ENCODE data around the gene MANF. TPM values are rescaled to one million over a fixed set of nuclear protein-coding genes. Genes with fewer than 3 reads are reported as not detected.
"Not testable (repeated sequence)": the region's sequence is repeated elsewhere in the genome, so short reads cannot be mapped to it uniquely, and the experiment has no call there.

Gene MANF
- polyA plus RNA-seq, 12 donors, result 48.8 to 91.5 (median 64.3) TPM; not detected in 1

DNA sequence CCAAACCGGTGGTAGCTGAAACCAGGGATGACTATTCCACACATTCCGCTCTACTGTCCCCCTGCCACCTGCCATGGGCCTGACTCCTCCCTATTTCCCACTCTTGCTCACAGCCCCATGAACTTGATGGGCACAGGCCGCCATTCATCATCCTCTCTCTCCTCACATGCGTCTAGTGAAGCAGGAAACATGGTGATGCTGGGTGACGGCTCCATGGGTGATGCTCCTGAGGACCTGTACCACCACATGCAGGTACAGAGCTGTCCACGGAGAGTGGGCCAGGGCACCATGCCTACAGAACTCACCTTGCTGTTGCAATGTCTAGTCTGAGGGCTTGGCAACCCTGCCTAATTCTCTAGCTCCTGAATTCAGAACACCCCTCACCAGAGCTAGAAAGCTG is 23.3 kb upstream of the MANF start:
- DNase-seq, result no peak

DNA sequence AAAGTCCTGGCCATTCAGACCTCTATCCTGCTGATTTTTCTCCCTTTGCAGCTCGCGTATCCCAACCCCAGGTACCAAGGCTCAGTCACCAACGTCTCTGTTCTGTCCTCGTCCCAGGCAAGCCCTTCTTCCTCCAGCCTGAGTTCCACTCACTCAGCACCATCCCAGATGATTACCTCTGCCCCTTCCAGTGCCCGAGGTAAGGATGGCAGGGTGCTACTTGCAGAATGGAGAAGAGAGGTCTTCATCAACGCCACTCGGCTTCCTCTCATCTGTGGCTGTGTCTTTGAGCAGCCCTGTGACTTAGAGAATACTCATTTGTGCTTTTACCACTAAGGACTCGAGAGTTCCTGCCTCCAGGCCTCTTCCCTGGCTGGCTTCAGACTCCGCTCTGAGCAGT is 22.6 kb upstream of the MANF start:
- no peak for DNase-seq

- DNase-seq, result not testable (repeated sequence)
Measured at GRCh38 chr3:51368276-51368675, 16.8 kb upstream of the MANF start.

GRCh38 chr3:51371943-51372557 is 13.0 kb upstream of the MANF start:
- DNase-seq, result peak; percentile 48

DNA sequence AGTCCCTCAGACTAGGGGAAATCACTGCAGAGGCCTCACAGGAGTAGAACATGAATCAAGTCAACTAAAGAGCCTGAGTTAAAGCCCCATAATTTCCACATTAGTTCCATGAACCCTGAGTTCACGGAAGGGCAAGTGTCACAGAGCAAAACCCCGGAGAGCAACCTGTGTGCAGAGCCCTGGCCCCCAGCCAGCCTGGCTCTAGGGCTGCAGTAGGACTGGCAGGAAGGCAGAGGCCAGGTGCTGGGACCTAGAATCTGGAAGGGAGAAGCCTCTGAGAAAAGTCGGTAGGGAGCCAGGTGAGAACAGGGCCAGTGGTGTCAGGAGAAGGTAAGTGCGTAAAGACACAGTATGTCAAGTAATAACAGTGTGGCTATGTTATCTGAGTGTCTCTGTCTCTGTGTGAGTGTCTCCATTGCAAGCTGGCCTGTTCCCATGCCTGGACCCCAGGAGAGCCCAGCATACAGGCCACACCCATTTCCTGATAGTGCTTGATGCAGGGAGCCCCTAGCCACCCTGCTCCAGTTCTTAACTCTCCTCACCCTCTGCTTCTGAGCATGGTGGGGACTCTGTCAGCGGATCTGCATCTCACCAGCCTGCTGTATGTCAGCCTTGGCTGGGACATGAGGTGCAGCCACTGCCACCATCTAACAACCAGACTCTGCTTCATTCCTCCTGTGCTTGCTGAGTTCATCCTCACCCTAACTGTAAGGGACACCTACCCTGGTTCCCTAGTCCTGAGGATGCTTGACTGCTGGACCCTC is 11.3 kb upstream of the MANF start:
- DNase-seq, result no peak

DNA sequence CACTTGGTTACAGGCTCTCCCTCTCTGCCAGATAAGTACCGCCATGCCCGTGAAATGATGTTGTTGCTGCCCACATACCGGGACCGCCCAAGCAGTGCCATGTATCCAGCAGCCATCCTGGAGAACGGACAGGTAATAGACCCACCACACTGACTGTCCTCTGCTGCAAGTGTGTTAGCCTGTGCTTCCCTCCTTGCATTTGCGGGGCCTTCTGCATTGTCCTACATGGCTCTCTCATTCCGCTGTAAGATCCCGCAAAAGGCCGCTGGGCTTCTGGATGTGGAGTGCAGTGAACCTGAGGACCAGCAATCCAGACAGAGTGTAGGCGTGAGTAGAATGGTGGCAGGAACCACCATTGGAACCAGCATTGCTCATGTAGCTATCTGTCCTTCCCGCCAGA is 10.6 kb upstream of the MANF start:
- no peak for DNase-seq

- DNase-seq, result no peak
Measured at GRCh38 chr3:51375136-51375535, 10.0 kb upstream of the MANF start.

DNA sequence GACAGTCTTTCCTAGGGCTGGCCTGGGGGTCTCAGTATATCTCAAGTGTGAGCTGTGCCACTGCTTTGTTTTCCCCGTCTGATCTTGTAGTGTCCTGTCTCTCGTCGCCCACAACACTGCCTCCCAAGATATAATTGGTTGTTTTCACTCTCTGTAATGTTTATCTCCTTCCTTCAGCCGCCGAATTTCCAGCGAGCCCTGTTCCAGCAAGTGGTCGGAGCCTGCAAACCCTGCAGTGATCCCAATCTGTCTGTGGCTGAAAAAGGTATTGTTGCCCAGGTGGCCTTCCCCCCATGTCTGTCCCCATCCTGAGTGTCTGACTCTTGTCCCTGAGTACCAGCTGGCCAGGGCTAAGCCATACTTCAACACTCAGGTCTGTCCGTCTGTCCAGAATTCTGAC is 9.5 kb upstream of the MANF start:
- DNase-seq, result no peak

DNA sequence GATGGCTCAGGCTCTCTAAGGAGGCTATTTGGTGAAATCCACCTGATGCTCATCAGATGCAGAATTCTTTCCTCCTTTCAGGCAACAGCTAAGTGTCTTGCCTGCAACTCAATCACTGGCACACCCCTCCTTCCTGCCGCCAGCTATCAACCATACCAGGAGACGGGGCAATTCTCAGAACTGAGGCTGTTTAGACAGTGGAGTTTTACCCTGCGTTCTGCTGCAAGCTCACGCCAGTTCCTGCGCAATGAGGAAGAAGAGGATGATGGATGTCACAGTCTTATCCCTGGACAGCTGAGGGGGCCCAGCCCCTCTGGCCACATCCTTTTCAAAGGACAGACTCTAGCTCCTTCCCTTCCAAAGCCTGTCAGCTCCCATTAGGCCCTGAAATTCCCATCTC is 7.0 kb upstream of the MANF start:
- no peak for DNase-seq

DNA sequence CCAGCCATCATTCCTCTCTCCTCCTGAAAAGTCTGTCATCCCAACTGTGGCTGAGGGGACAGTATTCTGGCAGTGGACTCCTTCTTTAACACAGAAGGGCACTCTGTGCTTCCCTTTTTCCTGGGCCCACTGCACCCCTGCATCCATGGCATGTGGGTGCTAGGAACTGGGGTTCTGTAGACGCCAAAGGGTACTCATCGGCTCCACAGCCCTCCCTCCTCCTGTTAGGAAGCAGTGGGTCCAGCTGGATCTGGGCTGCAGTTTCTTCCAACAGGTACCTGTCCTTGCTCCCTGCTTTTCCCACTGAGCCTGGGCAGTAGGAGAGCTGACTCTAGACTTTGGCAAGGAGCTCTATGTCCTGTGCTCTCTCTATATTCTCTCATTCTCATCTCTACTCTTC is 6.4 kb upstream of the MANF start:
- no peak for DNase-seq

GRCh38 chr3:51379301-51379700 is 5.8 kb upstream of the MANF start:
- DNase-seq, result no peak

DNA sequence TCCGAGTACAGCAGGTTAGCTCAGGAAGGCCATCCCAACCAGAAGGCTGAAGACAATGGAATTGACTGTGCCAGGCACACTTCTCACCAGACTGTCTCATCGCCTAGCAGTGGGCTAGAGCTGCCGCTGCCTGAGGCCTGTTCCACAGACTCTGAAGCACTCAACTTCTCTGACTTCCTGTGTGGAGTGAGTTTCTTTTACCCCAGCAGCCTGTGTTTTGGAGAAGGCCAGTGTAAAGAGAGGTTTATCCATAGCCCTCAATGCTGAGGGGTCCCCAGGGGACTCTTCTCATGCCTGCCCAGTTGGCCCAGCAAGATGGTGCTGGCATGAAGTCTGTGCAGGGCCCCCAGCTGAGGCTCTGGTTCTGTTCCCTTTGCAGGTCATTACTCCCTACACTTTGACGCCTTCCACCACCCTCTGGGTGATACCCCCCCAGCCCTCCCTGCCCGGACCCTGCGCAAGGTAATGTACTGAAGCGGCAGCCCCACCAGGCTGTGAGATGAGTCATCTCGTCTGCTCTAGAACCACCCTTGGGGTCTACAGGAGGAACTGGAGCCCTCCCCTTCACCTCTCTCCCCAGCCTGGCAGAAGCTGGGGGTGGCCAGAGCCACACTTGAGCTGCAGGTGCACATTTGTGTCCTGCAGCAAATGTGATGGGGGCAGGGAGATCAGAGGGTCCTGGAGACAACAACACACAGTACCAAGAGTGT is 5.2 kb upstream of the MANF start:
- DNase-seq, result no peak

- DNase-seq, result no peak
Measured at GRCh38 chr3:51380601-51381332, 4.3 kb upstream of the MANF start.

DNA sequence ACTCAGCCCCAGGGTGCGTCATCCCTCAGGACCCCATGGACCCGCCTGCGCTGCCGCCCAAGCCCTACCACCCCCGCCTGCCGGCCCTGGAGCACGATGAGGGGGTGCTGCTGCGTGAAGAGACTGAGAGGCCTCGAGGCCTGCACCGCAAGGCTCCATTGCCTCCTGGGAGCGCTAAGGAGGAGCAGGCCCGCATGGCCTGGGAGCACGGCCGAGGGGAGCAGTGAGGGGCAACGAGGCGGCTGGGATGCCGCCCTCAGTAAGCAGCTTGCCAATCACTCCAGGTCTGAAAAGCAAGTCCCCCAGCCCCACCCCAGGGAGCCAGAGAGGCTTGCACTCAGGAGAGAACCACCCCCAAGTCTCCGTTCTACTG is 3.8 kb upstream of the MANF start:
- DNase-seq, result no peak

- DNase-seq, result no peak
Measured at GRCh38 chr3:51382076-51382745, 2.9 kb upstream of the MANF start.

DNA sequence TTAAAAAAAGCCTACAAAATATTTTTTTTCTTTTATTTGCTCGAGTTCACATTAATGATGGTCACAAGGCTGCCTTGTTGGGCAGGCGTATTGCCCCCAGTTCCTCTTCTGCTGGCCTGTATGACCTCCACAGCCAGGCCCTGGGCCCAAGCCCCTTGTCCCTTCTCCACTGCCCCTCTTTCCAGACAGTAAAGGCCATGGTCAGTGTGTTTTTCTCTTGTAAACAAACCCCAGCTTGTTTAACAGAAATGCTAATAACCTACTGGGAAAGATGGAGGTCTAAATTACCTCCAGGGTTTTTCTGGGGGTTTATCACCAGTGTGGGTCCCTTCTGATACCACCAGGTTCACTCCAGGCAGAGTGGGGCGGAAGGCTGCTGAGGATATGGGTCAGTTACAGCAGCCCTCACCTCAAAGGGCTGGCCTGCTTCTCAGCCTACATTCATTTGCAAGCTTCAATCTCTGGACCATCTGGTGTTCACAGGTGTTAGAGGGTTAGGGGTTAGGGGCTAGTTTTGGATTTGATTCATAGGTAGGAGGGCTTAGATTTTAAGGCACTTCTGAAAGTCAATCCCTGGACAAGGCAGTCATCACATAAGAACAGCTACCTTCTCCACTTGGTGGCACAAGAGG is 2.0 kb upstream of the MANF start:
- no peak for DNase-seq

- DNase-seq, result no peak
Measured at GRCh38 chr3:51384055-51384725, 901 bp upstream of the MANF start.

DNA sequence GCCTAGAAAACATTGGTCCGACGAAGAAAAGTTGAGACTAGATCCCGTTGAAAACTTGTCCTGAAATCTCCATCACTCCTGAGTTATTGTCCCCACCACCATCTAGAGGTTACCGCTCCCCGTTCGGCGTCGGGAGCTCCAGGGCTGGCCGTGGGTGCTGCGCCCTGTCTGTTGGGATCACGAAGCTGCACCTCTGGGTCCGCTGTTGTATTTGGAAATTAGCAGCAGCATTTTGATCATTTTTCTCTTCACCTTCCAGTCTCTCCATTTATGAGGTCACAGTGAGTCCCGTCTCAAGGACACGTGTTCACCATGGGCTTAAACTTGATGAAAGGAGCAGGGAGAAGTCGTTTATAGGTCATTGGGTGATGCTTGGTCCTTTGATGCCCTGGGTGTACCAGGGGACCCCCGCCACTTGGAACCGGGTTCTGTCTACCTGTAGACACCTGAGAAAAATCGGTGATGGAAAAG is 565 bp downstream of the MANF start:
- DNase-seq, result no peak

DNA sequence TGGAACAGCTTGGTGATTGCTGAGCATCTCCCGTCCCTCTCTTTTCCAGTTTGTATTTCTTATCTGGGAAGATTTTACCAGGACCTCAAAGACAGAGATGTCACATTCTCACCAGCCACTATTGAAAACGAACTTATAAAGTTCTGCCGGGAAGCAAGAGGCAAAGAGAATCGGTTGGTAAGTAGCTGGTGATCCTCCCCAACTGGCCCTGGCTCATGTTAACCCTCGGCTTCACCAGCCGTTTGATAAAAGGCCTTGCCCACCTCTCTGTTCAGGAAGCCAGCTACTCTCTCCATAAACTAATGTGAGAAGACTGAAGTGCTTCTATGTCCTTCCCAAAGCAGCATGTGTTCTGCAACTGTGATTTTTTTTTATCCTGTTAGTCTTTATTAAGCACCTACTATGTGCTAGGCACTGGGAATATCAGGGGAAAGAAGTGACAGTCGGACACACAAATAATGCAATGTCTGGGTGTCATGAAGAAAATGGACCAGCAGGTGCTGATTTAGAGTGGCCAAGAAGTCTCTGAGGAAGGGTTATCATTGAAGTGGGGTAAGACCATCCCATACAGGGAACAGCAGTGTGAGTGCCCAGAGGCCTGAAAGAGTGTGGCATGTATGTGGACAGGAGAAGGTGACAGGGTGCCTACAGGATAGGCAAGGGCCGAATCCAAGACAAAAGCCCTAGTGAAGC is 1.2 kb downstream of the MANF start:
- no peak for DNase-seq

GRCh38 chr3:51386852-51387229 is 1.8 kb downstream of the MANF start:
- no peak for DNase-seq
